SK-N-SH treated with all-trans-retinoic acid at 6 μM for 48 hours (cell line): Measurements from ENCODE around the gene RPL39L.
"Not testable (repeated sequence)": the region's sequence is repeated elsewhere in the genome, so short reads cannot be mapped to it uniquely, and the experiment has no call there.

Experiments used
- ATAC-seq: fragments of 200-7000 bp; cut with Tn5 transposase; 3 replicates; pipeline ENCODE4 v1.9.1; 2020; ENCODE audit warnings: mild to moderate bottlenecking, moderate library complexity
- ARNTL ChIP-seq: fragments of 450-650 bp; formaldehyde crosslinking; IDR thresholded peaks from 2 replicates; pipeline ENCODE4 v1.5.0; 2020; ENCODE audit warnings: low read depth, mild to moderate bottlenecking, moderate library complexity, borderline replicate concordance
- BACH2 ChIP-seq: fragments of 250-450 bp; sonication (Bioruptor Pico); IDR thresholded peaks from 2 replicates; pipeline ENCODE4 v1.9.0; 2021; ENCODE audit warnings: mild to moderate bottlenecking, borderline replicate concordance
- CREB5 ChIP-seq: fragments of 250-450 bp; sonication (Bioruptor Pico); IDR thresholded peaks from 2 replicates; pipeline ENCODE4 v1.5.1; 2020; ENCODE audit warnings: low read depth, mild to moderate bottlenecking, moderate library complexity
- ESRRG ChIP-seq: fragments of 250-450 bp; sonication (Bioruptor Pico); IDR thresholded peaks from 2 replicates; pipeline ENCODE4 v1.6.1; 2021; ENCODE audit warnings: mild to moderate bottlenecking
- GLIS3 ChIP-seq: fragments of 250-450 bp; sonication (Bioruptor Pico); IDR thresholded peaks from 2 replicates; pipeline ENCODE4 v1.5.0; 2020; ENCODE audit warnings: mild to moderate bottlenecking, moderate library complexity
- ISL1 ChIP-seq: fragments of 250-450 bp; sonication (Bioruptor Pico); IDR thresholded peaks from 2 replicates; pipeline ENCODE4 v2.1.2; 2022; ENCODE audit warnings: mild to moderate bottlenecking, moderate library complexity
- OSR1 ChIP-seq: fragments of 250-450 bp; sonication (Bioruptor Pico); IDR thresholded peaks from 2 replicates; pipeline ENCODE4 v1.8.0; 2022; ENCODE audit warnings: moderate library complexity, mild to moderate bottlenecking, inconsistent platforms
- POU6F1 ChIP-seq: fragments of 250-450 bp; sonication (Bioruptor Pico); IDR thresholded peaks from 2 replicates; pipeline ENCODE4 v1.8.0; 2021; ENCODE audit warnings: low read depth, mild to moderate bottlenecking, moderate library complexity, borderline replicate concordance
- PPARA ChIP-seq: fragments of 250-450 bp; sonication (Bioruptor Pico); IDR thresholded peaks from 2 replicates; pipeline ENCODE4 v1.5.0; 2020; ENCODE audit warnings: mild to moderate bottlenecking, borderline replicate concordance
- RARB ChIP-seq: fragments of 250-450 bp; sonication (Bioruptor Pico); IDR thresholded peaks from 2 replicates; pipeline ENCODE4 v1.8.0; 2021; ENCODE audit warnings: mild to moderate bottlenecking, moderate library complexity
- SNAI2 ChIP-seq: fragments of 250-450 bp; sonication (Bioruptor Pico); IDR thresholded peaks from 2 replicates; pipeline ENCODE4 v1.5.0; 2020; ENCODE audit warnings: mild to moderate bottlenecking, moderate library complexity
- TCF4 ChIP-seq: fragments of 250-450 bp; sonication (Bioruptor Pico); IDR thresholded peaks from 2 replicates; pipeline ENCODE4 v1.8.0; 2021; ENCODE audit warnings: mild to moderate bottlenecking, moderate library complexity, borderline replicate concordance
- TOX ChIP-seq: fragments of 250-450 bp; sonication (Bioruptor Pico); IDR thresholded peaks from 2 replicates; pipeline ENCODE4 v1.8.0; 2021; ENCODE audit warnings: mild to moderate bottlenecking, moderate library complexity, borderline replicate concordance
- TSHZ2 ChIP-seq: fragments of 250-450 bp; sonication (Bioruptor Pico); IDR thresholded peaks from 2 replicates; pipeline ENCODE4 v1.5.0; 2020; ENCODE audit warnings: mild to moderate bottlenecking, moderate library complexity
- ZC3H10 ChIP-seq: fragments of 250-450 bp; sonication (Bioruptor Pico); IDR thresholded peaks from 2 replicates; pipeline ENCODE4 v1.5.1; 2021; ENCODE audit warnings: mild to moderate bottlenecking, moderate library complexity
- ZFP3 ChIP-seq: fragments of 250-450 bp; sonication (Bioruptor Pico); IDR thresholded peaks from 2 replicates; pipeline ENCODE4 v1.5.0; 2020; ENCODE audit warnings: mild to moderate bottlenecking, moderate library complexity
- ZNF565 ChIP-seq: fragments of 450-650 bp; formaldehyde crosslinking; conservative IDR thresholded peaks from 2 replicates; pipeline ENCODE4 v1.5.0; 2020; ENCODE audit warnings: low read depth, mild to moderate bottlenecking, moderate library complexity
- ZNF8 ChIP-seq: fragments of 450-650 bp; formaldehyde crosslinking; IDR thresholded peaks from 2 replicates; pipeline ENCODE4 v1.5.0; 2020; ENCODE audit warnings: mild to moderate bottlenecking, moderate library complexity
- TF ChIP-seq, protein P1 (sequence below): fragments of 250-450 bp; sonication (Bioruptor Pico); IDR thresholded peaks from 2 replicates; pipeline ENCODE4 v1.5.1; 2021; ENCODE audit warnings: mild to moderate bottlenecking, moderate library complexity
- TF ChIP-seq, protein P2 (sequence below): fragments of 250-450 bp; sonication (Bioruptor Pico); IDR thresholded peaks from 2 replicates; pipeline ENCODE4 v1.8.0; 2020; ENCODE audit warnings: mild to moderate bottlenecking, moderate library complexity, borderline replicate concordance

RPL39L gene

DNA sequence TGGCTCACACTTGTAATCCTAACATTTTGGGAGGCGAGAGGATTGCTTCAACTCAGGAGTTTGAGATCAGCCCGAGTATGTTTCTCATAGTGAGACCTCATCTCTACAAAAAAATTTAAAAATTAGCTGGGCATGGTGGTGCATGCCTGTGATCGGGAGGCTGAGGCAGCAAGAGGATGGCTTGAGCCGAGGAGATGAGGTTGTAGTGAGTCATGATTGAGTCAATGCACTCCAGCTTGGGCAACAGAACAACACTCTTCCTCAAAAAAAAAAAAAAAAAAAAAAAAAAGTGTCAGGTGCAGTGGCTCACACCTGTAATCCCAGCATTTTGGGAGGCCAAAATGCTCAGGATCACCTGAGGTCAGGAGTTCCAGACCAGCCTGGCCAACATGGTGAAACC, 2.4 kb downstream of the RPL39L start (continued):
- no peak for TF ChIP-seq TSHZ2 (CRISPR knock-in tag)
- TF ChIP-seq ARNTL (CRISPR knock-in tag), result no peak
- no peak for TF ChIP-seq OSR1
- TF ChIP-seq, all 23 proteins: peak for 0

DNA sequence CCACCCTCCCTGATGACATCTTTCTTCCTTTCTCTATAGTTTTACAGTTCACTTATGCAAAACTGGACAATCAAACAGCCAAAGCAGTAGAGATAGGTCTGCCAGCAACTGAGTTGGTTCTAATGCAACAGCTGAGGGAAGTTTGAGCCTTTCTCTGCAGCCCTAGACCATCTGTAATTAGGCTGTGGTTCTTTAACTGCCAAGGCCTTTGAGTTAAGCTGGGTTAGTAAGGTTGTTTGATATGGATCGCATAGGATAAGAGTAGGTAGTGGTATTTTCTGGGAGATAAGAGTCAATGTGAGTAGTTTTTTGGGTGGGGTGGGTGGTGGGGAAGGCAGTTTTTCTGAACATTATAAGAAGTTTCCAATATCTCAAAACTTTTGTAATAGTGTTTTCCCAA, 3.0 kb downstream of the RPL39L start:
- ATAC-seq, result no peak
- TF ChIP-seq SNAI2 (CRISPR knock-in tag), result no peak
- TF ChIP-seq BACH2 (CRISPR knock-in tag), result no peak
- TF ChIP-seq, protein P1, sequence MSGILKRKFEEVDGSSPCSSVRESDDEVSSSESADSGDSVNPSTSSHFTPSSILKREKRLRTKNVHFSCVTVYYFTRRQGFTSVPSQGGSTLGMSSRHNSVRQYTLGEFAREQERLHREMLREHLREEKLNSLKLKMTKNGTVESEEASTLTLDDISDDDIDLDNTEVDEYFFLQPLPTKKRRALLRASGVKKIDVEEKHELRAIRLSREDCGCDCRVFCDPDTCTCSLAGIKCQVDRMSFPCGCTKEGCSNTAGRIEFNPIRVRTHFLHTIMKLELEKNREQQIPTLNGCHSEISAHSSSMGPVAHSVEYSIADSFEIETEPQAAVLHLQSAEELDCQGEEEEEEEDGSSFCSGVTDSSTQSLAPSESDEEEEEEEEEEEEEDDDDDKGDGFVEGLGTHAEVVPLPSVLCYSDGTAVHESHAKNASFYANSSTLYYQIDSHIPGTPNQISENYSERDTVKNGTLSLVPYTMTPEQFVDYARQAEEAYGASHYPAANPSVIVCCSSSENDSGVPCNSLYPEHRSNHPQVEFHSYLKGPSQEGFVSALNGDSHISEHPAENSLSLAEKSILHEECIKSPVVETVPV (CRISPR knock-in tag), result no peak
- TF ChIP-seq, protein P2, sequence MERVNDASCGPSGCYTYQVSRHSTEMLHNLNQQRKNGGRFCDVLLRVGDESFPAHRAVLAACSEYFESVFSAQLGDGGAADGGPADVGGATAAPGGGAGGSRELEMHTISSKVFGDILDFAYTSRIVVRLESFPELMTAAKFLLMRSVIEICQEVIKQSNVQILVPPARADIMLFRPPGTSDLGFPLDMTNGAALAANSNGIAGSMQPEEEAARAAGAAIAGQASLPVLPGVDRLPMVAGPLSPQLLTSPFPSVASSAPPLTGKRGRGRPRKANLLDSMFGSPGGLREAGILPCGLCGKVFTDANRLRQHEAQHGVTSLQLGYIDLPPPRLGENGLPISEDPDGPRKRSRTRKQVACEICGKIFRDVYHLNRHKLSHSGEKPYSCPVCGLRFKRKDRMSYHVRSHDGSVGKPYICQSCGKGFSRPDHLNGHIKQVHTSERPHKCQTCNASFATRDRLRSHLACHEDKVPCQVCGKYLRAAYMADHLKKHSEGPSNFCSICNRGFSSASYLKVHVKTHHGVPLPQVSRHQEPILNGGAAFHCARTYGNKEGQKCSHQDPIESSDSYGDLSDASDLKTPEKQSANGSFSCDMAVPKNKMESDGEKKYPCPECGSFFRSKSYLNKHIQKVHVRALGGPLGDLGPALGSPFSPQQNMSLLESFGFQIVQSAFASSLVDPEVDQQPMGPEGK (CRISPR knock-in tag), result no peak
- no peak for TF ChIP-seq ZFP3 (CRISPR knock-in tag)
- no peak for TF ChIP-seq OSR1
- TF ChIP-seq ISL1 (CRISPR knock-in tag), result no peak
- no peak for TF ChIP-seq GLIS3 (CRISPR knock-in tag)
- no peak for TF ChIP-seq CREB5 (CRISPR knock-in tag)
- no peak for TF ChIP-seq RARB (CRISPR knock-in tag)
- no peak for TF ChIP-seq ZC3H10

GRCh38 chr3:187135172-187135690, 4.1 kb downstream of the RPL39L start:
- not testable (repeated sequence) for ATAC-seq

- not testable (repeated sequence) for ATAC-seq
These were observed 6.1 kb downstream of the RPL39L start for GRCh38 chr3:187133181-187133580.

- ATAC-seq, result no peak
- no peak for TF ChIP-seq ARNTL (CRISPR knock-in tag)
- TF ChIP-seq, protein P1 (CRISPR knock-in tag), result no peak
- TF ChIP-seq BACH2 (CRISPR knock-in tag), result no peak
- no peak for TF ChIP-seq ESRRG (CRISPR knock-in tag)
- TF ChIP-seq, all 23 proteins: peak for 0
These were observed 6.6 kb downstream of the RPL39L start for GRCh38 chr3:187132666-187133065.

GRCh38 chr3:187131981-187132380, 7.3 kb downstream of the RPL39L start:
- no peak for ATAC-seq
- no peak for TF ChIP-seq ZNF565
- TF ChIP-seq BACH2 (CRISPR knock-in tag), result no peak
- no peak for TF ChIP-seq PPARA (CRISPR knock-in tag)
- no peak for TF ChIP-seq ESRRG (CRISPR knock-in tag)
- no peak for TF ChIP-seq ZNF8 (CRISPR knock-in tag)
- TF ChIP-seq, protein P1 (CRISPR knock-in tag), result no peak
- TF ChIP-seq POU6F1, result no peak
- TF ChIP-seq ISL1 (CRISPR knock-in tag), result no peak
- TF ChIP-seq ARNTL (CRISPR knock-in tag), result no peak
- TF ChIP-seq ZFP3 (CRISPR knock-in tag), result no peak
- no peak for TF ChIP-seq RARB (CRISPR knock-in tag)
- no peak for TF ChIP-seq TCF4 (CRISPR knock-in tag)
- no peak for TF ChIP-seq TOX (CRISPR knock-in tag)
